Mesothelial cell of epicardium (in vitro differentiated cells): ENCODE results near the gene TRIML1. TPM values are rescaled to one million over a fixed set of nuclear protein-coding genes. Genes with fewer than 3 reads are reported as not detected.

ENCODE experiments used
- DNase-seq, 2 experiments: peaks; one replicate each; pipeline ENCODE4 v3.0.0; 2021; ENCODE audit warnings: low spot score in 2 of 2; ENCODE audit not compliant: unreplicated experiment in 2 of 2
- H3K27ac Mint-ChIP-seq: 2 replicates; pipeline ENCODE4 v1.8.0; 2021; ENCODE audit warnings: mixed read lengths
- H3K27me3 Mint-ChIP-seq: 2 replicates; pipeline ENCODE4 v1.8.0; 2021; ENCODE audit warnings: low read depth, mixed read lengths
- H3K36me3 Mint-ChIP-seq: 2 replicates; pipeline ENCODE4 v1.8.0; 2021; ENCODE audit warnings: mixed read lengths
- H3K4me1 Mint-ChIP-seq: 2 replicates; pipeline ENCODE4 v1.8.0; 2021; ENCODE audit warnings: mixed read lengths
- H3K4me3 Mint-ChIP-seq: 2 replicates; pipeline ENCODE4 v1.8.0; 2021; ENCODE audit warnings: mild to moderate bottlenecking, moderate library complexity, mixed read lengths
- H3K9me3 Mint-ChIP-seq: 2 replicates; pipeline ENCODE4 v1.8.0; 2021; ENCODE audit warnings: mixed read lengths
- CTCF ChIP-seq: fragments of 200-600 bp; sonication (generic); IDR thresholded peaks from one replicate; pipeline ENCODE4 v1.5.0; 2021; ENCODE audit warnings: antibody characterized with exemption; ENCODE audit not compliant: unreplicated experiment
- total RNA-seq: library from RNA; stranded (reverse); gene quantifications from 3 replicates; pipeline ENCODE4 v1.2.1, GENCODE V29; 2021

TRIML1 gene
- not detected in 3 replicates for total RNA-seq

- Mint-ChIP-seq H3K36me3 (no peaks in the 10 kb centered on the region), H3K27me3 (no peaks in the 10 kb centered on the region), H3K4me1 (peaks cover 13% of the 10 kb centered on the region), H3K27ac (peak within 1 kb of the TSS; percentile 45), H3K4me3 (no peak within 1 kb of the TSS), H3K9me3 (no peaks in the 10 kb centered on the region)
- DNase-seq = no peak
- TF ChIP-seq CTCF = no peak
Observed at GRCh38 chr4:188139141-188139540, at the start of gene TRIML1. Gene TRIML1, plus strand, starts transcription at chr4:188139441. Its CDS starts 118 bp downstream, at chr4:188139559.

- H3K36me3 Mint-ChIP-seq = no peaks in the 10 kb centered on the region
- H3K27ac Mint-ChIP-seq = no peak overlapping the region
- H3K4me1 Mint-ChIP-seq = no peaks in the 10 kb centered on the region
- no peaks in the 10 kb centered on the region for H3K27me3 Mint-ChIP-seq
- TF ChIP-seq CTCF = no peak
- no peak for DNase-seq
- peaks cover 4% of the 10 kb centered on the region for H3K9me3 Mint-ChIP-seq
- H3K4me3 Mint-ChIP-seq = no peak overlapping the region
Observed at GRCh38 chr4:188092824-188093223, 46.4 kb upstream of the TRIML1 start.

- H3K4me3 Mint-ChIP-seq = no peak overlapping the region
- no peaks in the 10 kb centered on the region for H3K9me3 Mint-ChIP-seq
- no peak for TF ChIP-seq CTCF
- H3K27ac Mint-ChIP-seq = no peak overlapping the region
- H3K36me3 Mint-ChIP-seq = no peaks in the 10 kb centered on the region
- H3K4me1 Mint-ChIP-seq = peaks cover 28% of the 10 kb centered on the region
- no peak for DNase-seq
- H3K27me3 Mint-ChIP-seq = no peaks in the 10 kb centered on the region
Observed at GRCh38 chr4:188106454-188106853, 32.8 kb upstream of the TRIML1 start.

- no peak for DNase-seq
- no peak for TF ChIP-seq CTCF
- H3K4me3 Mint-ChIP-seq = no peak overlapping the region
- H3K9me3 Mint-ChIP-seq = no peaks in the 10 kb centered on the region
- no peak overlapping the region for H3K27ac Mint-ChIP-seq
- no peaks in the 10 kb centered on the region for H3K27me3 Mint-ChIP-seq
- H3K36me3 Mint-ChIP-seq = no peaks in the 10 kb centered on the region
- H3K4me1 Mint-ChIP-seq = peaks cover 28% of the 10 kb centered on the region
Observed at GRCh38 chr4:188107931-188108843, 31.1 kb upstream of the TRIML1 start.

GRCh38 chr4:188109157-188109755 is 30.0 kb upstream of the TRIML1 start, which contains the start of gene TRIML2:
Gene TRIML2, minus strand, starts transcription at chr4:188109603. Its CDS starts 4,235 bp downstream, at chr4:188105368.
- Mint-ChIP-seq H3K36me3 (no peaks in the 10 kb centered on the region), H3K27ac (peak within 1 kb of the TSS; percentile 14), H3K9me3 (no peaks in the 10 kb centered on the region), H3K4me3 (no peak within 1 kb of the TSS), H3K4me1 (peaks cover 28% of the 10 kb centered on the region), H3K27me3 (no peaks in the 10 kb centered on the region)
- DNase-seq = no peak
- TF ChIP-seq CTCF = no peak
